Stimulated activated naive CD8-positive, alpha-beta T cell treated with anti-CD3 and anti-CD28 coated beads, Interleukin-15, Interleukin-2, amounts not matched to agents 100 ng/mL and 50 ng/mL, for 24 hours (primary cell): ENCODE data around the gene CTSW.

Experiments
- H3K27ac Mint-ChIP-seq: one replicate; pipeline ENCODE4 v1.8.0; 2021; ENCODE audit warnings: mild to moderate bottlenecking, mixed read lengths
- H3K27me3 Mint-ChIP-seq: one replicate; pipeline ENCODE4 v1.8.0; 2021; ENCODE audit warnings: mixed read lengths
- H3K36me3 Mint-ChIP-seq: one replicate; pipeline ENCODE4 v1.8.0; 2021; ENCODE audit warnings: low read depth, mixed read lengths
- H3K4me1 Mint-ChIP-seq: one replicate; pipeline ENCODE4 v1.8.0; 2021; ENCODE audit warnings: low read depth, mixed read lengths
- H3K4me3 Mint-ChIP-seq: one replicate; pipeline ENCODE4 v1.8.0; 2021; ENCODE audit warnings: mild to moderate bottlenecking, mixed read lengths
- H3K9me3 Mint-ChIP-seq: one replicate; pipeline ENCODE4 v1.8.0; 2021; ENCODE audit warnings: mixed read lengths

The CTSW gene

GRCh38 chr11:65861165-65861505, 18.5 kb upstream of the CTSW start:
- Mint-ChIP-seq H3K4me1 (peaks cover 35% of the 10 kb centered on the region), H3K36me3 (peaks cover 41% of the 10 kb centered on the region), H3K9me3 (no peaks in the 10 kb centered on the region), H3K27me3 (no peaks in the 10 kb centered on the region), H3K27ac (peak overlapping the region; percentile 88), H3K4me3 (peak overlapping the region; percentile 95)

- Mint-ChIP-seq H3K4me1 (peaks cover 29% of the 10 kb centered on the region), H3K27me3 (no peaks in the 10 kb centered on the region)
Measured at GRCh38 chr11:65861533-65862183, 18.0 kb upstream of the CTSW start.

DNA sequence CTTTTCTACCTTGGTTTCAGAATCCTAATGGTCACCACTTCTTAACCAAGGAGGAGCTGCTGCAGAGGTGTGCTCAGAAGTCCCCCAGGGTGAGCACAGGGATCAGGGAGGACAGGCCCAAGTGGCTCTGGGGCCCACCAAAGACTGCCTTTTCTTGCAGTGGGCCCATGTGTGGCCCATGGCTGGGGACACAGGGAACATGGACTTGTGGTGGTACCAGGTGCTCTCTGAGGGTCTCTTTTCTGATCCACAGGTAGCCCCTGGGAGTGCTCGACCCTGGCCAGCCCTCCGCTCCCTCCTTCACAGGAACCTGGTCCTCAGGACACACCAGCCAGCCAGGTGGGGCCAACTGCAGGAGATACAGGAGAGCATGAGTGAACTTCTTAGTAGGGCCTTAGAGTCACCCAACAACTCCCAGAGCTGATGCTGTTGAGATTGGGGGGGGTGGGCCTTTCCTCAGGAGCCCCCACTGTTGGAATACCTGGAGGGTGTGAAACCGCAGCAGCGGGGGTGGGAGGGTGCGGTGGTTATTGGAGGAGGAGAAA, 17.4 kb upstream of the CTSW start:
- no peak overlapping the region for H3K4me3 Mint-ChIP-seq

More at GRCh38 chr11:65861533-65862183, 18.0 kb upstream of the CTSW start:
- Mint-ChIP-seq H3K36me3 (peaks cover 35% of the 10 kb centered on the region), H3K27ac (peak overlapping the region; percentile 88), H3K4me3 (peak overlapping the region; percentile 95), H3K9me3 (no peaks in the 10 kb centered on the region)

DNA sequence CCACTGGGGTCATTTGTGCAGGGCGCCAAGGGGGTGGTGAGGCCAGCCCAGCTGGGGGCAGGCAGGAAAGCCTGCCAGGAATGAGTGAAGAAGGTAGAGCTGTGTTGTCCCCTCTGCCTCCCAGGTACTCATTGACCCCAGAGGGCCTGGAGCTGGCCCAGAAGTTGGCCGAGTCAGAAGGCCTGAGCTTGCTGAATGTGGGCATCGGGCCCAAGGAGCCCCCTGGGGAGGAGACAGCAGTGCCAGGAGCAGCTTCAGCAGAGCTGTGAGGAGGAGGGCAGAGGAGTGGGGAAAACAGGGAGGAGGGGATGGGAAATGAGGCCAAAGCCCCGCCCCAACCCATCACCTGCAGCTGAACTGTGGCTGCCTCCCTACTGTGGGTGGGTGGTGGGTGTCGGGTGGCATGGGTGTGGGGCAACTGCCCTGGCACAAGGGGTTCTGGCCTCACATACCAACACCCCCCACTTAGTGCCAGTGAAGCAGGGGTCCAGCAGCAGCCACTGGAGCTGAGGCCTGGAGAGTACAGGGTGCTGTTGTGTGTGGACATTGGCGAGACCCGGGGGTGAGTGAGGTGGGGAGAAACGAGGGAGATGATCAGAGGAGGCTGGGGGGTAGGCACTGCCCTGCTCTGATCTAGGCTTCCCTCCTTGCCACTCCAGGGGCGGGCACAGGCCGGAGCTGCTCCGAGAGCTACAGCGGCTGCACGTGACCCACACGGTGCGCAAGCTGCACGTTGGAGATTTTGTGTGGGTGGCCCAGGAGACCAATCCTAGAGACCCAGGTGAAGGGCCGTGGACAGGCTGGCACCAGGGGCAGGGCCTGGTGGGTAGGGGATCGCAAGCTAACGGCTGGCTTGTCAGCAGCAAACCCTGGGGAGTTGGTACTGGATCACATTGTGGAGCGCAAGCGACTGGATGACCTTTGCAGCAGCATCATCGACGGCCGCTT, 16.4 kb upstream of the CTSW start:
- H3K4me1 Mint-ChIP-seq, result peaks cover 26% of the 10 kb centered on the region
- peak overlapping the region; percentile 6 for H3K4me3 Mint-ChIP-seq
- peaks cover 41% of the 10 kb centered on the region for H3K36me3 Mint-ChIP-seq
- no peaks in the 10 kb centered on the region for H3K9me3 Mint-ChIP-seq
- no peaks in the 10 kb centered on the region for H3K27me3 Mint-ChIP-seq
- H3K27ac Mint-ChIP-seq, result peak overlapping the region; percentile 68

More for the DNA sequence above, 17.4 kb upstream of the CTSW start:
- Mint-ChIP-seq H3K27ac (peak overlapping the region; percentile 68), H3K27me3 (no peaks in the 10 kb centered on the region), H3K4me1 (peaks cover 26% of the 10 kb centered on the region), H3K36me3 (peaks cover 36% of the 10 kb centered on the region), H3K9me3 (no peaks in the 10 kb centered on the region)

DNA sequence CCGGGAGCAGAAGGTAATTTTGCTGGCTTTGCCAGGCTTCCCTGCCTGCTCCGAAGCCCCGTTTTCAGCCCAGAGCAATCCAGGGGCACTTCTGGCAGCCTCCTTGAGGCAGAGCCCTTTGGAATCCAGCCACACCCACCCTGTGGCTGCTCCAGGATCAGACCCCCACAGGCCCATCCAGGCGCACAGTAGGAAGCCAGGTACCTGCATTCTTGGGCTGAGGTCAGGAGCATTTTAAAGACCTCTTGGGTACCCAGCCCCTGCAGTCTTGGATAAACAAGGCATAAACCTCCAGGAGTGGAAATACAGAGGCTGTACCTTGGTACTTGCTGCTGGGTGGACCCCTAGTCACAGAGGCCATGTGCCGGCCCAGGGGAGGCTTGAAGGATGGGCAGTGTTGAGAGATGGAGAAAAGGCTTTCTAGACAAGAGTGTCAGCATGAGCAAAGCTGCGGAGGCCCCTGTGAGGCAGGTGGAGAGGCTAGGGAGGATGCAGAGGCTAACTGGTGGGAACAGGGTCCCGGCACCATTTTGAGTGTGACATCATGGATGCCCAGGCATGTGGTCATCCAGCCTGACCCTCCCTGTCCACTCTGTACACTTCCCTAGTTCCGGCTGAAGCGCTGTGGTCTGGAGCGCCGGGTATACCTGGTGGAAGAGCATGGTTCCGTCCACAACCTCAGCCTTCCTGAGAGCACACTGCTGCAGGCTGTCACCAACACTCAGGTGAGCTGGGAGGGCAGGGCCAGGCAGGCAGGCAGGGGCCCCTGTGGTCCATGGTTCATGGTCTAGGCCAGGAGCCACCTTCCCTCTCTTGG, 15.5 kb upstream of the CTSW start:
- Mint-ChIP-seq H3K27me3 (no peaks in the 10 kb centered on the region), H3K4me3 (no peak overlapping the region), H3K27ac (no peak overlapping the region), H3K4me1 (peaks cover 19% of the 10 kb centered on the region), H3K36me3 (peaks cover 41% of the 10 kb centered on the region), H3K9me3 (no peaks in the 10 kb centered on the region)

DNA sequence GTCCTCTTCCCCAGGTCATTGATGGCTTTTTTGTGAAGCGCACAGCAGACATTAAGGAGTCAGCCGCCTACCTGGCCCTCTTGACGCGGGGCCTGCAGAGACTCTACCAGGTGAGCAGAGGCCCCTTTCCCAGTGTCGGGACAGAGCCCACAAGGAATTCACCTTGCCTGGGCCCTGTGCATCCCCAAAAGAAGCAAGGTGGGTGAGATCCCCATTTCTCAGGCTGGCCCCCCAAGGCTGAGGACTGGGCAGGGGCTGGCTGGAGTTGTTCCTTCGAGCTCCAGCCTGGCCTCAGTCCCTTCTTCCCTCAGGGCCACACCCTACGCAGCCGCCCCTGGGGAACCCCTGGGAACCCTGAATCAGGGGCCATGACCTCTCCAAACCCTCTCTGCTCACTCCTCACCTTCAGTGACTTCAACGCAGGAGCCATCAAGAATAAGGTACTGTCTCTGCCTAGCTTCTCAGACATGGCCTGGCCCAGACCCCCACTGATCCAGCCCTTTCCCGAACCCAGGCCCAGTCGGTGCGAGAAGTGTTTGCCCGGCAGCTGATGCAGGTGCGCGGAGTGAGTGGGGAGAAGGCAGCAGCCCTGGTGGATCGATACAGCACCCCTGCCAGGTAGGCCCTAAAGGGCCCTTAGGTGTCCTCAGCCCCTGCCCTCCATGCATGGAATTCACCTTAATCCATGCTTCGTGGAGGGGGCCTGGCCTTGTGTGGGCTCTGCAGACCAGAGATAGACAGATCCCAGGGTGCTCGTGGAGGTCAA, 14.7 kb upstream of the CTSW start:
- Mint-ChIP-seq H3K4me1 (peaks cover 18% of the 10 kb centered on the region), H3K9me3 (no peaks in the 10 kb centered on the region), H3K27me3 (no peaks in the 10 kb centered on the region), H3K4me3 (no peak overlapping the region), H3K27ac (no peak overlapping the region), H3K36me3 (peaks cover 41% of the 10 kb centered on the region)

DNA sequence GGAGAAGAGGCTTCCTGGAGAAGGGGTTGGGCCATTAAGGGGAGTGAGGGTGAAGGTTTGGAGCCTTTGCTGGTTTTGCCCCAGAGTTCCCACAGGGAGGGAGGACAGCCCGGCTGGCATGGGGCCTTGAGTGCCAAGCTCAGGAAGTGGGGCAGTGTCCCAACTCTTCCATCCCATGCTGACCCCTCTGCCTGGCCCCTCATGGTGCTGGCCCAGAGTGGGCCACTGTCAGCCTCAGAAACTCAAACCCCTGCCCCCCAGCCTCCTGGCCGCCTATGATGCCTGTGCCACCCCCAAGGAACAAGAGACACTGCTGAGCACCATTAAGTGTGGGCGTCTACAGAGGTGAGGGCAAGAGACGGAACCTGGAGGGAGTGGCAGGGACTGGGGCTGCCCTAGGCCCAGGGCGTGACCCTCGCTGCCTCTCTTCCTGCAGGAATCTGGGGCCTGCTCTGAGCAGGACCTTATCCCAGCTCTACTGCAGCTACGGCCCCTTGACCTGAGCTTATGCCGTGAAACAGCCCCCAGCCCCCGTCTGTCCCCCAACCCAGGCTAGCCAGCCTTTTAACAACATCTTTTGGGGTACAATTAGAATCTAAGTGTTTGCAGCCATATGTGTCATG, 14.0 kb upstream of the CTSW start:
- H3K9me3 Mint-ChIP-seq, result no peaks in the 10 kb centered on the region
- peaks cover 17% of the 10 kb centered on the region for H3K4me1 Mint-ChIP-seq
- peaks cover 41% of the 10 kb centered on the region for H3K36me3 Mint-ChIP-seq
- no peak overlapping the region for H3K27ac Mint-ChIP-seq
- H3K4me3 Mint-ChIP-seq, result no peak overlapping the region
- no peaks in the 10 kb centered on the region for H3K27me3 Mint-ChIP-seq

DNA sequence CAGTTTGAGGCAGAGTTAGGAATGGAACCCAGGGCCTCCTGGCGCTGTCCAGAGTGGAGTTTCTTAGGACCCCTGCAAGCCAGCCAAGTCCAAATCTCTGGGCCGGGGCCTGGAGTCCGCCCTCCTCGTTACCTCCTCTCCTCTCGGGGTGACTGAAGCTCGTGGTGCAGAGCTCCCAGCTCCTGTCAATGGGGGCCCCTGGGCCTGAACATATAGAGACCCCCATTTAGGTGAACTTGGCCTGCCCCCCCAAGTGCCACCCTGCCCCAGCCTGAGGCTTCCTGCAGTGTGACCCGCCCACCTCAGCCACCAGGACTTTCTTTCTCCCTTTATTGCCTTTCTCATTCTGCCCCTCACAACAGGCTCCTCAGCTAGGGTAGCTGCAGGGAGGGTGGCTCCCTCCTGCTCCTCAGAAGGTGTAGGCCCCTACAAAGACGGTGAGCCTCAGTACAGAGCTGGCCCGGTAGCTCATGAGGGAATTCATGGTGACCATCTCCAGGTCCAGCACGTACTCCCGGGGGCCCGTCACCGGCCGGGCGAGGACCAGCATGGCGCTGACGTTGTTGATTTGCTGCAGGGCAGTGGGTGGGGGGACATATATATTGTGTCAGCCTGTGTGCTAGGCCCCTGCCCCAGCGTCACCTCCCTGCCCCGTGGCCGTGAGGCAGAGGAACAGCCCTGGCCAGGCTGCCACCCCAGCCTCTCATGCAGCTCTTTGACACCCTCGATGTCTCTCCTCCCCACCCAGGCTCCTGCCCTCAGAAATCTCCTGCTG, 12.9 kb upstream of the CTSW start:
- no peaks in the 10 kb centered on the region for H3K9me3 Mint-ChIP-seq
- H3K27ac Mint-ChIP-seq, result peak overlapping the region; percentile 71
- H3K36me3 Mint-ChIP-seq, result peaks cover 32% of the 10 kb centered on the region
- no peak overlapping the region for H3K4me3 Mint-ChIP-seq
- peaks cover 18% of the 10 kb centered on the region for H3K4me1 Mint-ChIP-seq
- H3K27me3 Mint-ChIP-seq, result no peaks in the 10 kb centered on the region

- Mint-ChIP-seq H3K4me3 (no peak overlapping the region), H3K4me1 (peaks cover 16% of the 10 kb centered on the region), H3K27me3 (no peaks in the 10 kb centered on the region), H3K9me3 (no peaks in the 10 kb centered on the region), H3K27ac (peak overlapping the region; percentile 71), H3K36me3 (peaks cover 29% of the 10 kb centered on the region)
Measured at GRCh38 chr11:65867284-65868071, 12.2 kb upstream of the CTSW start.

DNA sequence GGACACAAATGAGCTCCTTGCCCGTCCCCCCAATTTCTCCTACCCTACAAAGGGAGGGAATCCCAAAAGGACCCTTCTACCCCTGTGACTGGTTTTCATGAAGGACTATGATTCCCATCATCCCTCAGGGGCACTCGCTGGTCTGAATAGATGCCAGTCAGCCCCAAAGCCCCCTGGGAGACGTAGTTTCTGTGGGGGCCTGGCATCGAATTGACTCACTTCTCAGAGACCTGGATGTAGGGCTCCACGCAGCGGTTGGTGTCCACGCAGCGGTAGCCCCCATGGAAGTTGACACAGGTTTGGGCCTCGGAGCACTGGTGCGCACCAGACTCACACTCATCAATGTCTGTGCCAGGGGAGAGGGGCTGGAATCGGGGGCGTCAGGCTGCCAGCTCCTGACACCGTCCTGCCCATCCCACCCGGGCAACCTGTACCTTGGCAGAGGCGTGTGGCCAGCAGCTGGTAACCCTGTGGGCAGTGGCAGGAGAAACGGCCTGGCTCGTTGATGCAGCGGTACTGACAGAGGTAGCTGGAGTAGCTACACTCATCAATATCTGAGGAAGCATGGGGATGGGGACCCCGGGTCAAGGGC, 11.5 kb upstream of the CTSW start:
- Mint-ChIP-seq H3K27ac (no peak overlapping the region), H3K4me3 (no peak overlapping the region), H3K4me1 (peaks cover 15% of the 10 kb centered on the region), H3K27me3 (peaks cover 3% of the 10 kb centered on the region), H3K9me3 (no peaks in the 10 kb centered on the region), H3K36me3 (peaks cover 25% of the 10 kb centered on the region)

DNA sequence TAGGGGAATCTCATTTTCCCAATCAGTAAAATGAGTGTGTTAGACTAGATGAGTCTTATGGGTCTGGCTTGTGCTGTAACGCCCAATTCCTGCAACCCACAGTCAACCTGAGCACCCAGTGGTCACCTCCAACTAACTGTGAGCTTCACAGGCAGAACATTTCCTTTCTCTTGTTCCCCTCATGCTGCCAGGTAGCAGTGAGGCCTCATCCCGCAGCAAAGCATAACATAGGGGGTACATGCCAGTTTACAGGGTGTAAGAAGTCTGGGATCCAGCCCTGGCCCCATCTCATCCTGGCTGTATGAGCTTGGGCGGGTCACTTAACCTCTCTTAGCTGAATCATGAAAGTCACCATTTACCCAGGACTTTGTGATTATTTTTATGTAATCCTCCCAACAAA, 10.7 kb upstream of the CTSW start:
- no peak overlapping the region for H3K4me3 Mint-ChIP-seq

DNA sequence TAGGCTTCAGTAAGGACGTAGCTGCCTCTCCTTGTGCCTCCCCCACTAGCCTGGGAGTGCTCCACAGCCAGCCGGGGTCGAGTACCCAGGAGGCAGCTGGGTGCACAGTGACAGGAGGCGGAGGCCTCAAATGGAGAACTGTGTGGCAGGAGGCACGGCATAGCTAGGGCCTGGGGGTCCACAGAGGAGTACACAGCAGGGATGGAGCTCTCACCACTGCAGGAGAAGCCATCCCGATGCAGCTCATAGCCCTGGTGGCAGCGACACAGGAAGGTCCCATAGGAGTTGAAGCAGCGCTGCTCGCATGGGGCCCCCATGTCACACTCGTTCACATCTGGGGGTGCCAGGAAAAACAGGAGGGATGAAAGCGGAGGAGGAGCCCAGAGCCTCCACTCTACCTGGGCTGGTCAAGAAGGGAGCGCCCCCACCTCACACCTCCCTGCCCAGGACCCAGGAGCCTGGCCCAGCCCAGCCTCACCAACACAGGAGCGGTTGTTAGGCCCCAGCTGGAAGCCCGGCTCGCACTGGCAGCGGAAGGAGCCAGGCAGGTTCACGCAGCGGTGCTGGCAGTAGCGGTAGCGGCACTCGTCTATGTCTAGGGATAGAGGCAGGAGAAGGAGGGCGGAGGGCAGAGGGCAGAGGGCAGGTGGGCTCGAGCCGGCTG, 9.9 kb upstream of the CTSW start:
- H3K36me3 Mint-ChIP-seq, result peaks cover 15% of the 10 kb centered on the region
- no peaks in the 10 kb centered on the region for H3K9me3 Mint-ChIP-seq
- no peak overlapping the region for H3K4me3 Mint-ChIP-seq
- H3K27me3 Mint-ChIP-seq, result peaks cover 3% of the 10 kb centered on the region
- H3K4me1 Mint-ChIP-seq, result peaks cover 22% of the 10 kb centered on the region
- H3K27ac Mint-ChIP-seq, result no peak overlapping the region

More for the DNA sequence above, 10.7 kb upstream of the CTSW start:
- Mint-ChIP-seq H3K27ac (no peak overlapping the region), H3K4me1 (peaks cover 21% of the 10 kb centered on the region), H3K9me3 (no peaks in the 10 kb centered on the region), H3K36me3 (peaks cover 20% of the 10 kb centered on the region), H3K27me3 (peaks cover 3% of the 10 kb centered on the region)
